Measurements from ENCODE around the gene HS1BP3. TPM values are rescaled to one million over a fixed set of nuclear protein-coding genes. Genes with fewer than 3 reads are reported as not detected.
A peak's percentile ranks its signal among the peaks of the same experiment; 100 is the strongest.

HS1BP3 gene
- total and polyA plus RNA-seq, 2 of the 13 experiments (the other 11 are each of a cell fraction or from before 2014, with no cell fraction given) = 15.2 to 22.0 TPM

GRCh38 chr2:20595439-20596192, 55.3 kb downstream of the HS1BP3 start (continued):
- TF ChIP-seq THRA (CRISPR knock-in tag; IDR thresholded peaks at IDR 0.05; ENCODE audit: borderline replicate concordance) (peak; percentile 88), EP300 (IDR thresholded peaks at IDR 0.05; ENCODE audit: low read depth in 2 of 2, low read length in 2 of 2) (peak in 1 of 2 experiments; percentile 62; a peak in 1 of 4 replicates), EP300 (CRISPR knock-in tag; IDR thresholded peaks at IDR 0.05; ENCODE audit: borderline replicate concordance) (peak; percentile 46), SNAPC2 (CRISPR knock-in tag; IDR thresholded peaks at IDR 0.05) (no peak), ZNF326 (CRISPR knock-in tag; IDR thresholded peaks at IDR 0.05; ENCODE audit: borderline replicate concordance) (no peak), ZNF605 (CRISPR knock-in tag; IDR thresholded peaks at IDR 0.05) (no peak), ZNF160 (CRISPR knock-in tag; IDR thresholded peaks at IDR 0.05) (no peak), SP5 (CRISPR knock-in tag; IDR thresholded peaks at IDR 0.05; ENCODE audit: borderline replicate concordance, low read depth) (0 out of 2 replicates have a peak, but pooled peaks have one; percentile 13), CBX5 (CRISPR knock-in tag; IDR thresholded peaks at IDR 0.05; ENCODE audit: borderline replicate concordance) (no peak; the same call in 1 of the 2 replicates), CEBPG (CRISPR knock-in tag; IDR thresholded peaks at IDR 0.05) (peak; percentile 85), ZNF513 (CRISPR knock-in tag; conservative IDR thresholded peaks at IDR 0.05) (no peak), GATAD1 (CRISPR knock-in tag; IDR thresholded peaks at IDR 0.05) (no peak), ZNF569 (CRISPR knock-in tag; IDR thresholded peaks at IDR 0.05; ENCODE audit: borderline replicate concordance) (no peak), ZNF839 (CRISPR knock-in tag; IDR thresholded peaks at IDR 0.05; ENCODE audit: borderline replicate concordance) (no peak), ZBTB7B (CRISPR knock-in tag; IDR thresholded peaks at IDR 0.05) (no peak), ZNF572 (CRISPR knock-in tag; IDR thresholded peaks at IDR 0.05) (0 out of 2 replicates have a peak, but pooled peaks have one; percentile 53), RARG (CRISPR knock-in tag; IDR thresholded peaks at IDR 0.05; ENCODE audit: low read depth) (no peak), ZNF609 (CRISPR knock-in tag; IDR thresholded peaks at IDR 0.05; ENCODE audit: borderline replicate concordance) (0 out of 2 replicates have a peak, but pooled peaks have one; percentile 15), ZNF570 (CRISPR knock-in tag; IDR thresholded peaks at IDR 0.05; ENCODE audit: borderline replicate concordance) (no peak), ZNF34 (CRISPR knock-in tag; IDR thresholded peaks at IDR 0.05; ENCODE audit: borderline replicate concordance) (peak; percentile 72; the same call in 1 of the 2 replicates), SUZ12 (IDR thresholded peaks at IDR 0.05; ENCODE audit: low read depth, low read length) (no peak), TARDBP (CRISPR knock-in tag; IDR thresholded peaks at IDR 0.05) (no peak)

Measured in HepG2 (cell line).